Aorta (tissue), 5 donors: ENCODE data around the gene PRR22. TPM values are rescaled to one million over a fixed set of nuclear protein-coding genes. Genes with fewer than 3 reads are reported as not detected.
A peak's percentile ranks its signal among the peaks of the same experiment; 100 is the strongest.

Experiments used
- ATAC-seq: fragments of 200-7000 bp; cut with Tn5 transposase; one replicate; pipeline ENCODE4 v1.9.1; 2022; ENCODE audit warnings: moderate library complexity; ENCODE audit not compliant: low FRiP score
- DNase-seq, 2 donors: peaks; one replicate each; pipeline ENCODE4 v3.0.0-alpha.2; 2020
- H3K27ac ChIP-seq, 2 donors: one replicate each; pipeline ENCODE4 v1.5.1; 2013; ENCODE audit warnings: low read length in 2 of 2, mild to moderate bottlenecking in 2 of 2, moderate library complexity in 2 of 2, control low read depth in 1 of 2, inconsistent platforms in 1 of 2, low read depth in 1 of 2
- H3K27me3 ChIP-seq, 2 donors: one replicate each; pipeline ENCODE4 v1.6.1; 2013; ENCODE audit warnings: control low read depth in 1 of 2, low read length in 1 of 2, mild to moderate bottlenecking in 1 of 2, moderate library complexity in 1 of 2; ENCODE audit not compliant: insufficient read depth in 2 of 2, control insufficient read depth in 1 of 2
- H3K36me3 ChIP-seq, 2 donors: one replicate each; pipeline ENCODE4 v1.6.1; 2013; ENCODE audit warnings: control low read depth in 1 of 2, low read length in 1 of 2, mild to moderate bottlenecking in 1 of 2; ENCODE audit not compliant: insufficient read depth in 2 of 2, control insufficient read depth in 1 of 2
- H3K4me1 ChIP-seq, 2 donors: one replicate each; pipeline ENCODE4 v1.6.1; 2013; ENCODE audit warnings: low read length in 2 of 2, control low read depth in 1 of 2, mild to moderate bottlenecking in 1 of 2, moderate library complexity in 1 of 2; ENCODE audit not compliant: insufficient read depth in 2 of 2, control insufficient read depth in 1 of 2
- H3K4me3 ChIP-seq, 2 donors: one replicate each; pipeline ENCODE4 v1.5.1; 2013; ENCODE audit warnings: low read length in 2 of 2, control low read depth in 1 of 2, mild to moderate bottlenecking in 1 of 2
- H3K9me3 ChIP-seq: one replicate; pipeline ENCODE4 v1.6.1; 2013; ENCODE audit warnings: mild to moderate bottlenecking, low read length; ENCODE audit not compliant: control insufficient read depth
- WGBS, 2 donors: extraction: QIAGEN DNeasy Blood & Tissue Kit; methylation state at CpG; one replicate each; pipeline ENCODE4 v1.1.7; 2013; 5-methylcytosine and 5-hydroxymethylcytosine counted together
- intact Hi-C, 2 donors: fragments of 100-400 bp; cut with DNase I; formaldehyde crosslinking; loops; one replicate each; pipeline versions ENCODE4 v1.14.2 to v1.15.0; 2022
- polyA plus RNA-seq, 2 donors: library from polyadenylated mRNA; stranded (reverse); fragments of 200-250 nt; gene quantifications; one replicate each; pipeline ENCODE4 v1.2.3, GENCODE V29; 2013
- total RNA-seq, 2 donors: library from RNA; stranded (reverse); fragmentation: NEBNext Ultra II Directional; extraction: Animal tissue kit (Norgen Biotek cat#: 25700); gene quantifications; one replicate each; pipeline ENCODE4 v1.2.1, GENCODE V29; 2021
- donor health status: healthy with polysubstance abuse.
- donor health status: Bipolar disorder and iron deficiency.
- donor health status: DM: no; HTN: no; CAD: no.
- donor health status: DM: no; HTN: no; CAD: no.
- donor health status: DM: yes; HTN: yes; CAD: no.

Gene PRR22
- total and polyA plus RNA-seq, 4 donors = 0.38 to 5.2 (median 1.1) TPM

DNA sequence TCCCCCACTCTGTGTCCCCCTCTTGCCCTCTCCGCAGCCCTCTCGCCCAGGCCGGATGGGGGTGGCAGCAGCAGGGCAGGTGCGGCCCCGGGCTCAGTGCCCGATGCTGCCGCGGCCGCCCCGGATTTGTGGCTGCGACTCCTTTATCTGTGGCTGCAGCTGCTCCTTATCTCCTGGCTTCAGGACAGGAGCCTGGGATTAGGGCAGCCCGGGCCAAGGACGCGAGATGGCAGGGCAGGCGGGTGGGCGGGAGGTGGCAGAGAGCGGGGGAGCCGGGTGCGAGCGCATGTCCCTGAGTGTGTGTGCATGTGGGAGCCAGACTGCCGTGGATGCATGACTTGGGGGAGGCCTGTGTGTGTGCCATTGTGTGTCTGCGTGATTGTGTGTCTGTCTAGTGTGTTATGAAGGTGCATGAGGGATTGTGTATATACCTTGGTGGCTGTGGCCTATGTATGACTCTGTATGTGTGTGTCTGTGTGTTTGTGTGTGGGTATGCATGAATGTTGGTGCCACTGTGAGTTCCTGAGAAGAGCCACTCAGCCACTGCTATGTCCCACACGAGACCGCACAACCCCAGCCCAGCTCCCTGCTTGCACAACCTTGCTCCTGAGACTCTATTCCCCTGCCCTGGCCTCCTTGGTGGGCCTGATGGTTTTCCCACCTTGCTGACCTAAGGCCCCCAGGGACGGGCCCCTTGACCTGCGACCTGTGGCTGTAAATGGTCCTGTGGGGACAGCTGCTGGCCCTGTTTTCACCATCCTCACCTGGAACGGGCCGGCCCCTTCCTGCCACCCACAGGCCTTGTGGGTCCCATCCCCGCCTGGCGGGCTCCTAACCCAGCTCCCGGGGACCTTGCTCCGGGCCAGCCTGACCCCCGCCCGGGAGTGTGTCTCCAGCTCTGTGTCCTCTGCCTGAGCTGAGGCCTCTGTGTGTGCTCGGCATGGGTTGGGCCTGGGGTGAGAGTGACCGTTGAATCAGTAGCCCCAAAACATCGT is 15.0 kb upstream of the PRR22 start:
- Histone ChIP-seq H3K36me3 (no peaks in the 10 kb centered on the region), H3K27ac (no peak overlapping the region), H3K4me3 (no peak overlapping the region), H3K4me1 (no peaks in the 10 kb centered on the region), H3K27me3 (peaks cover 0 to 1% of the 10 kb centered on the region in 2 donors), H3K9me3 (no peaks in the 10 kb centered on the region)
- intact Hi-C loops = loop anchor here (10.0 kb wide), 3 partner anchors 95 to 225 kb away; partner anchors contain the start of genes SAFB (in 1 of the 2) and SAFB2 (in 1 of the 2)
- no peak for DNase-seq
- ATAC-seq = no peak
- 36 to 47% methylated on average over 37 of the region's 37 CpGs for WGBS, 2 donors

DNA sequence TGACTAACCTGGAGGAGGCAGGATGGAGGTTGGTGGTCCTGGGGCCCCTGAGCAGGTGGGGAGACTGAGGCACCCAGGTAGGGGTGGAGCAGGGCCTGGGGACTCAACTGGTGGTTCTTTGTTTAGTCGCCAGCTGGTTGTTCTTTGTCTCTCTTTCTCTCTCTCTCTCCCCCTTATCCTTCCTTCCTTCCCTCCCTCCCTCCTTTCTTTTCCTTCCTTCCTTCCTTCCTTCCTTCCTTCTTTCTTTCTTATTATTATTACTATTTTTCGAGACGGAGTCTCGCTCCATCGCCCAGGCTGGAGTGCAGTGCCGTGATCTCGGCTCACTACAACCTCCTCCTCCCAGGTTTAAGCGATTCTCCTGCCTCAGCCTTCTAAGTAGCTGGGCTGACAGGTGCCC is 13.7 kb upstream of the PRR22 start:
- Histone ChIP-seq H3K36me3 (no peaks in the 10 kb centered on the region), H3K27ac (no peak overlapping the region), H3K27me3 (peaks cover 0 to 1% of the 10 kb centered on the region in 2 donors), H3K4me1 (no peaks in the 10 kb centered on the region), H3K9me3 (no peaks in the 10 kb centered on the region), H3K4me3 (no peak overlapping the region)
- intact Hi-C loops = loop anchor here in 1 of 2 donors (10.0 kb wide), 1 partner anchor 173 kb away; the partner anchor contains the start of genes SAFB and SAFB2
- 88 to 94% methylated on average over 8 of the region's 8 CpGs for WGBS, 2 donors
- ATAC-seq = no peak
- no peak for DNase-seq

GRCh38 chr19:5795382-5795919 is 10.9 kb upstream of the PRR22 start:
- ATAC-seq (no peak), DNase-seq (no peak)
- Histone ChIP-seq H3K4me1 (no peaks in the 10 kb centered on the region), H3K4me3 (no peak overlapping the region), H3K36me3 (no peaks in the 10 kb centered on the region), H3K9me3 (no peaks in the 10 kb centered on the region), H3K27ac (no peak overlapping the region), H3K27me3 (peaks cover 0 to 1% of the 10 kb centered on the region in 2 donors)
- WGBS, 2 donors = 90% methylated on average over 7 of the region's 7 CpGs
- intact Hi-C loops = loop anchor here in 1 of 2 donors (10.0 kb wide), 1 partner anchor 171 kb away; the partner anchor contains the start of genes SAFB and SAFB2

DNA sequence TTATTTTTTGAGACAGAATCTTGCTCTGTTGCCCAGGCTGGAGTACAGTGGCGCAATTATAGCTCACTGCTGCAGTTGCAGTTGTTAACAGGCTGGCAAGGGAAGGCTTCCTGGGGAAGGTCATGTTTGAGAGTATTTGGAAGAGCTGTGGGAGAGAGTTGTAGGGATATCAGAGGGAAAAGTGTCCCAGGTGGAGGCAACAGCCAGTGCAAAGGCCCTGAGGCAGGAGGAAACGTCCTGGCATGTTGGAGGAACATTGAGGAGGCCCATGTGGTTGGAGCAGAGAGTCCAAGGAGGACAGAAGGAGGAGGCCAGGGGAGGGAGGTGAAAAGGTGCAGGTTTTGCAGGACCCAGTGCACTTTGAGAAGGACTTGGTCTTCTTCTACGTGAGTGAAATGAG is 8.6 kb upstream of the PRR22 start:
- no peak for ATAC-seq
- H3K4me3 ChIP-seq = no peak overlapping the region
- no peaks in the 10 kb centered on the region for H3K9me3 ChIP-seq
- peaks cover 0 to 1% of the 10 kb centered on the region in 2 donors for H3K27me3 ChIP-seq
- intact Hi-C loops = loop anchor here in 1 of 2 donors (10.0 kb wide), 1 partner anchor 168 kb away; the partner anchor contains the start of genes SAFB and SAFB2
- H3K4me1 ChIP-seq = no peaks in the 10 kb centered on the region
- H3K27ac ChIP-seq = no peak overlapping the region
- peaks cover 0 to 3% of the 10 kb centered on the region in 2 donors for H3K36me3 ChIP-seq
- WGBS, 2 donors = 74 to 85% methylated on average over 3 of the region's 3 CpGs
- DNase-seq = no peak

- 93 to 94% methylated on average over 18 of the region's 18 CpGs for WGBS, 2 donors
- ATAC-seq = no peak
- intact Hi-C loops = loop anchor here in 1 of 2 donors (10.0 kb wide), 1 partner anchor 167 kb away; the partner anchor contains the start of genes SAFB and SAFB2
Observed at GRCh38 chr19:5792224-5792623, 7.7 kb upstream of the PRR22 start.

GRCh38 chr19:5790559-5791520 is 6.3 kb upstream of the PRR22 start, which contains the start of gene DUS3L:
DUS3L (minus strand) TSS chr19:5791163; CDS start chr19:5791141, 22 bp downstream.
- peak; percentile 97 for ATAC-seq
- peak; percentile 98 for DNase-seq
- H3K27ac ChIP-seq = peak within 1 kb of the TSS in 1 of 2 donors; percentile 82
- 10 to 11% methylated on average over 70 to 72 of the region's 72 CpGs for WGBS, 2 donors
- no peaks in the 10 kb centered on the region for H3K4me1 ChIP-seq
- no peaks in the 10 kb centered on the region for H3K9me3 ChIP-seq
- peak within 1 kb of the TSS; percentile 34 to 65 for H3K4me3 ChIP-seq
- H3K27me3 ChIP-seq = peaks cover 0 to 1% of the 10 kb centered on the region in 2 donors
- H3K36me3 ChIP-seq = peaks cover 0 to 3% of the 10 kb centered on the region in 2 donors
- intact Hi-C loops = loop anchor here in 1 of 2 donors (10.0 kb wide), 1 partner anchor 166 kb away; the partner anchor contains the start of genes SAFB and SAFB2

More at GRCh38 chr19:5792224-5792623, 7.7 kb upstream of the PRR22 start:
- Histone ChIP-seq H3K4me1 (no peaks in the 10 kb centered on the region), H3K9me3 (no peaks in the 10 kb centered on the region), H3K4me3 (no peak overlapping the region), H3K27me3 (peaks cover 0 to 1% of the 10 kb centered on the region in 2 donors), H3K36me3 (peaks cover 0 to 3% of the 10 kb centered on the region in 2 donors), H3K27ac (no peak overlapping the region)
- no peak for DNase-seq

- H3K36me3 ChIP-seq = peaks cover 0 to 7% of the 10 kb centered on the region in 2 donors
- no peaks in the 10 kb centered on the region for H3K27me3 ChIP-seq
- DNase-seq (no peak), ATAC-seq (no peak)
- intact Hi-C loops = loop anchor here in 1 of 2 donors (10.0 kb wide), 1 partner anchor 165 kb away; the partner anchor contains the start of genes SAFB and SAFB2
- H3K4me3 ChIP-seq = no peak overlapping the region
- H3K4me1 ChIP-seq = no peaks in the 10 kb centered on the region
- 77% methylated on average over 26 of the region's 26 CpGs for WGBS, 2 donors
- no peak overlapping the region for H3K27ac ChIP-seq
- H3K9me3 ChIP-seq = no peaks in the 10 kb centered on the region
Observed at GRCh38 chr19:5789886-5790558, 5.5 kb upstream of the PRR22 start.
